Tibial nerve (tissue), 4 donors: ENCODE data around the gene KLF13. TPM values are rescaled to one million over a fixed set of nuclear protein-coding genes. Genes with fewer than 3 reads are reported as not detected.

ENCODE experiments used
- DNase-seq, 2 donors: peaks; one replicate each; pipeline ENCODE4 v3.0.0-alpha.2; 2019; ENCODE audit warnings: low spot score in 2 of 2
- H3K27ac ChIP-seq, 4 donors: fragments of 200-600 bp; sonication (generic) in 3 of 4; one replicate each; pipeline ENCODE4 v1.5.1; 2017 to 2019; ENCODE audit warnings: mild to moderate bottlenecking in 1 of 4
- H3K27me3 ChIP-seq, 2 donors: fragments of 200-600 bp; sonication (generic) in 1 of 2; one replicate each; pipeline versions ENCODE4 v1.5.1 to v1.6.0; 2017 to 2019
- H3K36me3 ChIP-seq, 3 donors: fragments of 200-600 bp; sonication (generic); one replicate each; pipeline ENCODE4 v1.5.1; 2018 to 2019
- H3K4me1 ChIP-seq, 4 donors: fragments of 200-600 bp; sonication (generic) in 3 of 4; one replicate each; pipeline ENCODE4 v1.5.1; 2017 to 2019
- H3K4me3 ChIP-seq, 4 donors: fragments of 200-600 bp; sonication (generic) in 3 of 4; one replicate each; pipeline ENCODE4 v1.5.1; 2017 to 2019; ENCODE audit warnings: mild to moderate bottlenecking in 1 of 4, moderate library complexity in 1 of 4
- H3K9me3 ChIP-seq, 4 donors: fragments of 200-600 bp; sonication (generic) in 3 of 4; one replicate each; pipeline ENCODE4 v1.5.1; 2017 to 2019
- CTCF ChIP-seq, 5 experiments: fragments of 200-600 bp in 3 of 5; fragments of 450-650 bp in 2 of 5; sonication (generic) in 3 of 5; IDR thresholded peaks; one replicate each; pipeline ENCODE4 v1.5.1; 2016 to 2019; ENCODE audit warnings: antibody characterized with exemption in 5 of 5, mild to moderate bottlenecking in 3 of 5, moderate library complexity in 2 of 5
- EP300 ChIP-seq, 2 donors: sonication (generic); formaldehyde crosslinking; IDR thresholded peaks; one replicate each; pipeline ENCODE4 v1.6.1; 2017; ENCODE audit warnings: antibody characterized with exemption in 2 of 2, mild to moderate bottlenecking in 1 of 2
- POLR2A ChIP-seq, 2 donors: fragments of 450-650 bp; IDR thresholded peaks; one replicate each; pipeline ENCODE4 v1.6.1; 2017; ENCODE audit warnings: antibody characterized with exemption in 2 of 2, mild to moderate bottlenecking in 2 of 2, moderate library complexity in 2 of 2
- whole genome bisulfite sequencing, 2 donors: methylation state at CpG; one replicate each; pipeline ENCODE4 v1.1.5; 2018; 5-methylcytosine and 5-hydroxymethylcytosine counted together
- total RNA-seq, 4 donors: library from RNA; depleted of rRNA; stranded (reverse); fragments of >200 nt; gene quantifications; one replicate each; pipeline ENCODE4 v1.1.0, GENCODE V29; 2016

Gene KLF13
- total RNA-seq, 4 donors from 2014 or later = 61.2 to 77.9 (median 75.1) TPM

- no peak overlapping the region for H3K4me3 ChIP-seq
- no peaks in the 10 kb centered on the region for H3K27me3 ChIP-seq
- no peak for TF ChIP-seq EP300 (IDR thresholded peaks at IDR 0.05)
- no peak for TF ChIP-seq CTCF (IDR thresholded peaks at IDR 0.05)
- no peak for TF ChIP-seq POLR2A (IDR thresholded peaks at IDR 0.05)
- 36 to 37% methylated on average over 12 to 13 of the region's 17 CpGs for WGBS, 2 donors
- DNase-seq = no peak
- peaks cover 0 to 98% (median 88%) of the 10 kb centered on the region in 4 donors for H3K4me1 ChIP-seq
- H3K36me3 ChIP-seq = no peaks in the 10 kb centered on the region
- H3K27ac ChIP-seq = peak overlapping the region; percentile 38 to 95 (median 94)
- no peaks in the 10 kb centered on the region for H3K9me3 ChIP-seq
These were observed 34.5 kb downstream of the KLF13 start for GRCh38 chr15:31360843-31361763.

- no peak overlapping the region for H3K4me3 ChIP-seq
- no peaks in the 10 kb centered on the region for H3K27me3 ChIP-seq
- peak overlapping the region; percentile 38 to 95 (median 94) for H3K27ac ChIP-seq
- H3K9me3 ChIP-seq = no peaks in the 10 kb centered on the region
- TF ChIP-seq CTCF (IDR thresholded peaks at IDR 0.05) (no peak), EP300 (IDR thresholded peaks at IDR 0.05) (no peak), POLR2A (IDR thresholded peaks at IDR 0.05) (no peak)
- WGBS, 2 donors = 31 to 39% methylated on average over 5 to 6 of the region's 6 CpGs
- H3K4me1 ChIP-seq = peaks cover 0 to 98% (median 88%) of the 10 kb centered on the region in 4 donors
- no peak for DNase-seq
- no peaks in the 10 kb centered on the region for H3K36me3 ChIP-seq
These were observed 35.3 kb downstream of the KLF13 start for GRCh38 chr15:31361764-31362515.

GRCh38 chr15:31362886-31363285 lies 36.3 kb downstream of the KLF13 start:
- DNase-seq = no peak
- Histone ChIP-seq H3K27ac (peak overlapping the region in 3 of 4 donors; percentile 93 to 95 (median 94)), H3K9me3 (no peaks in the 10 kb centered on the region), H3K4me3 (no peak overlapping the region), H3K36me3 (no peaks in the 10 kb centered on the region), H3K27me3 (no peaks in the 10 kb centered on the region), H3K4me1 (peaks cover 0 to 98% (median 90%) of the 10 kb centered on the region in 4 donors)
- 56 to 69% methylated on average over 5 of the region's 5 CpGs for WGBS, 2 donors
- TF ChIP-seq POLR2A (IDR thresholded peaks at IDR 0.05) (no peak), EP300 (IDR thresholded peaks at IDR 0.05) (no peak), CTCF (IDR thresholded peaks at IDR 0.05) (no peak)

- Histone ChIP-seq H3K36me3 (no peaks in the 10 kb centered on the region), H3K27me3 (no peaks in the 10 kb centered on the region), H3K9me3 (no peaks in the 10 kb centered on the region), H3K4me3 (no peak overlapping the region), H3K27ac (peak overlapping the region; percentile 90 to 95 (median 94)), H3K4me1 (peaks cover 0 to 94% (median 82%) of the 10 kb centered on the region in 4 donors)
- TF ChIP-seq POLR2A (IDR thresholded peaks at IDR 0.05) = no peak
- no peak for TF ChIP-seq CTCF (IDR thresholded peaks at IDR 0.05)
- TF ChIP-seq EP300 (IDR thresholded peaks at IDR 0.05) = no peak
- 75 to 79% methylated on average over 10 of the region's 10 CpGs for whole genome bisulfite sequencing, 2 donors
- DNase-seq = no peak
These were observed 37.8 kb downstream of the KLF13 start for GRCh38 chr15:31364301-31365031.
